Pons (tissue), 1 donor: ENCODE data around the gene GPC3.

Experiments used
- DNase-seq: peaks from one replicate; pipeline ENCODE4 v3.0.0-alpha.2; 2016; ENCODE audit warnings: low spot score

The GPC3 gene

DNA sequence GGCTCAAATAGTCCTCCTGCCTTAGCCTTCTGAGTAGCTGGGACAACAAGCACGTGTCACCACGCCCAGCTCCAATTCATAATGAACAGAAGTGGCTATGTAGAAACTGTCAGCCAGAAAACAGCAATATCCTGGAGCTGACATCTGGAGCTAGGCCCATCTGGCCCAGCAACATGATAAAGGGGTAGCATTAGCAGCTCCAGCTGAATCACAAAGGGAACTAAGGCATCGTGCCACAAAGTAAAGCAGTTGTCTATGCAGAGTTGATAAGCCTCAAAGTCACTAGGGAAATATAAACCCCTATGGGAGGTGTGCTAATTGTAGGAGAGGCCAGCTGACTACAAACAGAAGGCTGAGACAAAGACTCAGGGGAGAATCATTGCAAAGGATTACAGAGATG, 299.6 kb downstream of the GPC3 start:
- no peak for DNase-seq

DNA sequence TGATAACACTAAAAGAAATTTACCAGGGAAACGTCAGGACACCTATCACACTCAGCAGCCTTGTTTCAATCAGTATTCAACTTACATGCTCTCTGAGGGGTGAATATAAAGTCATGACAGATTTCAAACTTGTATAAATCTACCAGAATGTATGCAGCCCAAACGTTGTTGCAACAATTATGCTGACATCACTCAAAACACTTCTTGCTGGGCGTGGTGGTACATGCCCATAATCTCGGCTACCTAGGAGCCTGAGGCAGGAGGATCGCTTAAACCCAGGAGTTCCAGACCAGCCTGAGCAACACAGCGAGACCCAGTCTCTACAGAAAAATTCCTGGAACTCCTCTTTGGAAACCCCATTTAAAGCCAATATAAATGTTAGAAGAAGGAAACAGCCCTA, 303.5 kb downstream of the GPC3 start:
- no peak for DNase-seq

DNA sequence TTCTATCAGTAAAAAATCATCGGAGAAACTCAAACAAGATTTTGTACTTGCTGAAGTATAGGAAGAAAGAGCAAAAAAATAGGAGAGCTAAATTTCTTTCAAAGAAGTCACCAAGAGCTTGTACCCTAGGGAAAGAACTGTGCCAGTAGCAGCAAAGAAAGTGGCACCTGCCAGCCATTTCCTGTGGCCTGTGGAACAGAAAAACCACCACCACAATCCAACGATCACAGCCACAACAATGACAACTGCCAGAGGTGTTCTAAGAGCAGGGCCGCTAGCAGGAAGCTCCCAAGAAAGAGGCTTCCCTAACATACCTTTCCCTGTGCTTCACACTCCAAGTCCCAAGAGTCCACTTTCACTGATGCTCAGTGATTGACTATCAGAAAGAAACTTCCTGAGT, 304.0 kb downstream of the GPC3 start:
- no peak for DNase-seq

DNA sequence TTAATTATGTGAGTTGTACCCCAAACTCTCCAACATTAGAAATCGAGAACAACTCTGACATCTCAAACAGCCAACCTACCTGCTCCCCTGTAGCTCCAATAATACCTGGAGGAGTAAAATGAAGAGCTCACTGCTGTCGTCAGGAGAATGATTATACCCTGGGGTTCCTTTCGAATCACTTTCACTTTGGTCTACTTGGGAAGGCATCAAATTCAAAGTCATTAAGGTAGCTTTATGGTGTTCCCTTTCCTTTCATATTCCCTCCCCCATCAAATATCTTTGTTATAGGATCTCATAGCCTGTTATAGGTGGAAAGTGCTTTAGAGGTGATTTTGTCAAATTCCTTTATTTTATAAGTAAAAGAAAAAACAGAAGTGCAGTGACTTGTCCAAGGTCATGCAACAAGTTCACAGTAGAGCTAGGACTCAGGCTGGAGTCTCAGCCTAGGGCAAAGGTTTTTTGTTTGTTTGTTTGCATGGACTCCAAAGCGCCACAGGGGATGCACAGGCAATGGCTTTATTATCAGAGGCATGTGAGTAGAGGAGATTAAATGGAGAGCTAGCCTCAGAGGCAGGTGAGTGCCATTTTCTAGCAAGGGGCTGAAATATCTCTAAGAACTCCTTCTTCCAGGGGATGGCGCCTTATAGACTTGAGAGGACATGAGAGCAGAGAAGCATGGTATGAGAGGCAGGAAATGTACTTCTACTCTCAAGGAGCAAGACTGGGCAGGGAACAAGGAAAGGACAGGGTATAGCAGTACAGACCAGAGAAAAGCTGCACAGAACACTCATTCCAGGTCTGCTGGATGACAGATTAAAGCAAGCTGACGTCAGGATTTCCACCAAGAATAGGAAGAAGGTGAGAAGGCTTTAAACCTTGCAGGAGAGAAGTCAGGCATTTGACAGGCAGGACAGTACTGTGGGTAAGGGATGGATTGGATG, 308.0 kb downstream of the GPC3 start:
- no peak for DNase-seq

DNA sequence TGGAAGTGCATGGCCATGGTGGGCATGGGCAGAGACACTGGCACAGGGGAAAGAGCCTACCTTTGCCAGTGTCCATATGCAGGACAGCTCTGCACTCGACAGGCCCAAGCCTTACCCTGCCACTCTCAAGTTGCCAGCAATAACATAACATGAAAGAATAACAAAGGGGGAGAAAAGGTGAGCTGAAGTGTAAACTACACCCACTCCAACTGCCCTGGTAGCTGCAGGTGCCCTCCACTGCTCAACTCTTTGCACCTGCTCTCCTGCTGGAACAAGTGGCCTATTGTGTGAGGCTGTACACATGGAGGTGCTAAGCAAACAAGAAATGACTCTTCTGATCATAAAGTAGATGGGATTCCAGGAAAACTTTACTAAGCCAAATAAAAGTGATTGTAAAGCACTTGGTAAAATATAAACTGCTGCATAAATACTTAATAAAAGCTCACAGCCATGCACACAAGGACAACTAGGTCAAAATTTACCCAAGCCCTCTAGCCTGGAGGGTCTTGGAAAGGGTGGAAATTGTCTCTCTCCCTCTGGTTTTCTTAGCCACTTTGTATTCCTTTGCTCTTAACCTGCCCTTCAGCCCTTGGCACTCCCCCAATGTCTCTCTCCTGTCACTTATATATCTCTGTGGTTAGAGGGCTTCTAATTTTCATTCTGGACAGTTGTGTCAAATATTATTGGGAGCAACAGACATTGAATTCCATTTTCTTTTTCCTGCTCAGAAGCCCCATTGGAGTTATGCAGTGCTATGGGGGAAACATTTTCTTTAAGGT, 308.9 kb downstream of the GPC3 start:
- no peak for DNase-seq

DNA sequence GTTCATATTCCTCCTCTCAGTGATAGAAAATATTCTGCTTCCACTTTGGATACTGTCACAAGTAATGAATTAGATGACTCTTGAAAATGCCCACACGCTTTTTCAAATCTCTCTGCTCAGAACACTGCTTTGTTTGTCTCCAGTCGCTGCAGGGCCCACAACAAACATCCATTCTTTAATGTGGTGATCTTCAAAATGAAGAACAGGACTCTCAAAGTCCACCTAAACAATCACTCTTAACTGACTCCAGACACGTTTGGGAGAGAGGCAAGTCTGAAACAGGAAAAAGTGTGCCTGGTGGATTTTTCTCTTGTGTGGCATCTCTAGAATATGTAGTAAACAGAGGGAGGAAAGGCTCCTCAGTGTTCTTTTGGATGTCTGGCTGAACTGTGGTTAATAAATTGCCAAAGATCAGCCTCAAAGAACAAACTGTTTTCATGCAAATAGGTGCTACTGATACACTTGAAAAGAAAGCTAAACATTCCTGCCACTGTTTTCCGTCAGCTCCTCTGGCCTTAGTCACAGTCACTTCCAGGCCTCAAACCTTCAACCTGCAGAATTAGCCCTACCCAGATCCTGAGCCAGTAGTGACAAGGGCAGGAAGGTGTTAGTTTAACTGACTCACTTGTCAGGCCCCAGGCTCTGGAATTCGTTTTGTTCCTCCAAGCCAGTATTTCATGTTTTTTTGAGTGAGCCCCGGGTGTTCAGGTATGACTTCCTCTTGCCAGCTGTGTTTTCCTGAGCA, 310.5 kb downstream of the GPC3 start:
- peak; percentile 19 for DNase-seq

DNA sequence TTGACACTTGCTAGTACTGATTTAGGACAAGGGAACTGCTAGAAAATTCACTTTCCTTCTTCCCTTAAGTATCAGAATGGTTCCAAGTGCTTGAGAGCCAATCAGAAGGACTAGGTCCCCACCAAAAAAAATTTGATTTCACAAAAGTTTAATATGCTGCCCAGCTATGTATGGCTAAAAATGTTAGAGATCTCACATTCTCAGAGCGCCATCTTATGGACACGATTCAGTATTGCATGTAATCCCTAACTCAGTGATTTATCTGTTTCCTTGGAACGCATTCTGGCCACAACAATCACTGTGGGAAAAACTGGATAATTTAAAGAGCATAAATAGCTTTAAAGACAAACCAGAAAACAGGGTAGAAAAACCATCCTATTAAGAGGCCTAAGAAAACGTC, 315.0 kb downstream of the GPC3 start:
- DNase-seq = peak; percentile 39

DNA sequence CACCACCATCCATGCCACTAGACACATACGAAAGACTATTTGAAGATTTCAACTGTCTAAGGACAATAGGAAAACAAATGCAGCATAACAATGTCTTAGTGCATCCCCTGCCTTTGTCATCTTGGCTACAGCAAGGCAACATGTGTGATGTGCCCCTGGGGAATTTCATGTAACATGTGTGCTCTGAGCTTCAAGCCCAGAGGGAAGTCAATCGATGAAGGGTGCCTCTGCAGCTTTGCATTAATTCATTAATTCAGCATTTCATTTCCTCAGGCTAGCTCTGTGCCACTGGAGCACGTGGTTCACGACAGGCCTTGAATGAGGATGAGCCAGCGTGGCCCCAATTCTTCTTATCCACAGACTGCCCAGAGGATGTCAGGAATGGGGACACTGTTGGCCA, 316.2 kb downstream of the GPC3 start:
- DNase-seq = no peak

DNA sequence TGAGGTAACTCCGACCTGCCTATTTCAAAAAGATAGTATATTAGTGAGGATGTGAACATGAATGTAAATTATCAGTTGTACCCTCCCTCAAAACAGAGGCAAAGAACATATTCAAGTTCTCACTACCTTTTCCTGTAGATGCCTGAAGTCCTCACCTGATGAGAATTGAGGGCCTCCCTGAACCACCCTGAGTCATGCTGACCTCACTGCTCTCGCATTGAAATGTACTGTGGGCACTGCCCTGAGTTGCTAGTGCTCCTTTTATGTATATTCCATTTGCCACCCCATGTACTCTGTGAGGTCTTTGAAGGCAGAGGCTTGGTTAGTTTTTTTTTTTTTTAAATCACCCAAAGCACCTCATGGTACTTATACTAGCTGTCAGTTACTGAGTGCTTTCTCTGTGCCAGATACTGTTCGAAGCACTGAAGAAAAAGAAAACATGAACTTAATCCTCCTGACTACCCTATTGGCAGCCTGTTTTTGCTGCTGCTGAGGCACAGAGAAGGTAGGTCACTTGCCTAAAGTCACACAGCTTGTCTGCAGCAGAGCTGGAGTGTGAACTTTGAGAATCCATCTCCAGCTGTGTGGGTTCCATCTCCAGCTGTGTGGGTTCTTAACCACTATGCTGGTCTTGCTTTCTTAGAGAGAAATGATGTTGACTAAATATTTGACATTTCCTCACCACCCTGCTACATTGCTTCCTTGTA, 317.0 kb downstream of the GPC3 start:
- DNase-seq = no peak

DNA sequence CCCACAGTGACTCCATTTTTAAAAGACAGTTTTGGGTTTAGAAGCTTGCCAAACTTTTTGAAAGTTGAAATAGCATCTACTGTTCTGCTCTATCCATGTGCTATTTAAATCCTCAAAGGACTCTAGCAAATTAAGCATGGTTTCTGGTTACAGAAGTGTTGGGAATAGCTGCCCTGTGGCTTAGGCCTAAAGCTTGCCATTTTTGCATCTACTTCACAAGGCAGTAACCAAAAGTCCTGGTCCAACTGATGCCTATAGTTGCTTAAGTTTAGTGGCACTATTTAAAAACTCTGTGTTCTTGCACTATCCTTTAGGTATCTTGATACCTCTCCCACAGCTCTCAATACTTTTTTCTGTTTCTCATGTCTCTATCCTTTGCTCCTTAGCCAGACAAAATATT, 319.1 kb downstream of the GPC3 start:
- no peak for DNase-seq

DNA sequence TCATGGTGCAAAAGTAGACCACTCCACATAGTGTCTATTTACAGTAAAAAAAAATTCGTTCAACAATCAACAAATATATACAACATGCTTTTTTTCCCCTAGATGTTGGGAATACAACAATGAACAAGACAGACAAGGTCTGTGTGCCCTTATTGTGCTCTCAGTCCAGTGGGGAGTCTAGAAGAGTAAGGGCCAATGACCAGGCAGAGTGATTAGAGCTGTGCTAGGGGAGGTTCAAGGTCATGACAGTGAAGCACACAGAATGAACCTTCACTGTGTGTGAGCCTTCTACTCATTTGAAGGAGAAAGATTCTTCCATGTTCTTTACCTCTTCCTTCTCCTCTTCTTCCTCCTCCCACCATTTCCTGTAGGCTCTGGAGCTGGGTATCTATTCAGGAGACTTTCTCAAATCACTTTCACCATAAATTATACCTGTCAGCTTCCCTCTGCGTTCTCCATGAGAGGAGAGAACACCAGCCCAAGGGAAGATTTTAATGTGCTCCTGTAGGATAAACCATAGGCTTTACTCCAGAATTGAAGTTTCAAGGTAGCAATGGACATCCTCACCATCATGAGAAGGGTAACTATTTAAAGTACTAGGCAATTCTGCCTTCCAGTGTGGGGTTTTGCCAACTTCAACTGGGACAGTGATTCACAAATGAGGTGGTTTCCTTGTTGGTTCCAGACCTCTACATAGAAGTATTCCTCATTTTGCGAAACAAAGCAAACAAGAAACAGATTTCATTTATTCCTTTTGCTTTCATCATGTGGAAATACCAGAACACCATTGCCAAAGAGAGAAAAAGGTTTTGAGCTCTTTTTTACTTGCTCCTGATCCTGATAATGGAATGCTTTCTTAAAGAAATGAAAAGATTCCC, 323.2 kb downstream of the GPC3 start:
- no peak for DNase-seq

DNA sequence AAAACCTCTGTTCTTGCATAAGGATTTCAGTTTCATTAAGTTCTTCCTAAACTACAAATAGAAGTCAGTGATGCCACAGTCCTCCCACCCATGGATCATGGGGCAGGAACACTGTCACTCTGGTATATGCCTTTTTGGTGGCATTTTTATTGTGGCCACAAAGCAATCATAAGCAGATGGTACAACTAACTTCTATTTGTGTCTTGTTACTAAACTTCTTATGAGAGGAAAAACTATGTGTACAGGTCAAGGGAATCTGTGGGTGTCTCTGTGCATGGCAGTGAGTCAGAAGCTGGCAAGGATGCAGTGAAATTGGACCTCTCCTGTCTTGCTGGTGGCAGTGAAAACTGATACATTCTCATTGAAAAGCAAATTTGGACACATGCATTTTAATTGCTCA, 325.1 kb downstream of the GPC3 start:
- no peak for DNase-seq

DNA sequence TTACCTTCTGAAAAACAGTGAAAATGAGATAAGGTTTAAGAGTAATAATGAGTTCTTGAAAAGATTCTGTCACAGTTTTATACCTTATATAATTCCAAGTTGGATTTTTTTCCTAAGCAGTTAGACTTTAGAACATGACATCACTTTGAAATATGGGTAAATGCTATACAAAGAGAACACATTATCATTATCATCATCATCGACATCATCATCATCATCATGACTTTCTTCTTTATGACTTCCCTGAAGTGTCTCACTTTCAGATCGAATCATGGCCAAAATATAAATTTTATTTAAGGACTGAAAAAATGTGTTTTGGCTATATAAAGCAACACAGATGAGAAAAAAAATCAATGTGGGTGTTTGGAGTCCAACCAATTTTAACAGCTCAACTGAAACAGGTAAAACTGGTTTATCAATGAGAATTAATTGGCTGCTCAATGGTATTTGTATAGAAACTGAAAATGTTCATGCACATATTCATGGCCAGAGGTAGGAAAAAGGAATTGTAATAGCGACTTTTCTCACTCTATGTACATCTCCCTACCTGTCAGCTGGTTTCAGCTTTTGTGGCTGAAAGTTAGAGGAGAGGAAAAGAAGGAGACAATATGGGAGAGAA, 327.0 kb downstream of the GPC3 start:
- no peak for DNase-seq

DNA sequence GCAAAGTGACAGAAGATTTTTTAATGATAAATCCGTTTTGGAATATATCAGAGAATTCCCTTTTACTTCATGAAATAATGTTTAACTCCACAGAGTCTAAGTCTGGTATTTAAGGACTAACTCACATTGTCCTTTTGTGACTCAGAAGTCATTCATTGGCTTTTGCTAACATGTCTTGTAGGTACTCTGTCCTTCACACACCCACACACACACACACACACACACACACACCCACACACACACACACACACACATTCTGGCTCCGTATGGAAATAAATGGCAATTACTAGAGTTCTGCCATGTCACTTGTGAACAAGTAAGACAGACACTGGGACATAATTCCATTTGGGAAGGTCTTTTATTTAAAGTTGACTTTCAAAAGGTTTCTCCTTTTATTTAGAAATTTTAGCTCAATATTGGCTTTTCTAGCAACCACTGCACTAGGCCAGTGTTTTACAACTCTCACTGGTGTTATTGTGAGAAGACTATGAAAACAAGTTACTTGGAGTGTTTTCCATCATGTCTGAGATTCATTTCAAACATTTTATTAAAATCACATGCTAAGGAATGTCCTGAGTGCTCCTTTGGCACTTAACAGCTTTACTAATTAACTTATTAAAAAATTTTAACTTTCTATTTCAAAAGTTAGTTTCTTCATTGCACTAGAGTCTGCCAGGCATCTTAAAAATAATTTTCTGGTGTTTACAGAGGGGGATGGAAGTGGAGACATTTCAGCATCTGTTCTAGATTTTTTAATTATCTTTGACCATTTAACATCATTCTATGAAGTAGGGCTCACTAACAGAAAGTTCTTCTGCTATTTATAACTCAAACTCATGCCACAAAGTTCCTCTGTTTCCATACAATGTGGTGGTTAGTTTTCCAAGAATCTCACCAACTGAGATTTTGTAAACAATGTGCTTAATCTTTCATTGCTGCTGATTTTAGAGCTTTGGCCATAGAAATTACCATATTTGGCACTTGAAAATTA, 329.8 kb downstream of the GPC3 start:
- DNase-seq = no peak

DNA sequence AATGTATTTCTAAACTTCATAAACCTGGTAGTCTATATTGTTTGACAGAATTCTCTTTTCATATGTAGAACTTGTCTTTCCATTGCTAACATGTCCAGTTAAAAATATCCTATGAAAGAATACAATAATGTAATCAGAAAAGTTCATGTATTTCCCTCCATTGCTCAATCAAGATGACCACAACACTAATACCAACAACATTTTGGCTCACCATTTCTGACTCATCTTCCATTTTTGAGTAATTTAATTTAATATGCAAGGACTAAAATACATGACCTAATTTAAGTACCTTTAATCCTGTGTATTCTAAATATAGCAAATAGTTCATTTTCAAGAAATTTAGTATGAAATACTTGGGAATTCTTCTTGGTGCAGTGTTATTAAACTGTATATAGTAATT, 330.6 kb downstream of the GPC3 start:
- no peak for DNase-seq

DNA sequence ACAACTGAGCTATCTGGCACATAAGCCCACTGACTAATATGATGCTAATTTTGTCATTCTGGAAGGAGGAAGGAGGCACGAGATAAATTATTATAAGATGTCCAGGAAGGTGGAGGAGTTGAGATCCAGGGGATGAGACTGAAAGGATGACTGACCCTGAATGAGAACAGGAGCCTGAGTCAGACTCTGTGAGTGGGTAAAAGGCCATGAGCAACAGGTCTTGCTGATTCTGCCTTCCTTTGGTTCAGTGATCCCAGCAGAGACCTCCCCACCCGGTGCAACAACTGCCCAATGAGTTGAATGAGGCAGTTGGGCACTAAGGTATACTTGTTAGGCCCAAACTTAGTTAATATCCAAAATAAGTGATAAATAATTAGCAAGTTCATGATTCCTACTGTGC, 332.0 kb downstream of the GPC3 start:
- DNase-seq = no peak

DNA sequence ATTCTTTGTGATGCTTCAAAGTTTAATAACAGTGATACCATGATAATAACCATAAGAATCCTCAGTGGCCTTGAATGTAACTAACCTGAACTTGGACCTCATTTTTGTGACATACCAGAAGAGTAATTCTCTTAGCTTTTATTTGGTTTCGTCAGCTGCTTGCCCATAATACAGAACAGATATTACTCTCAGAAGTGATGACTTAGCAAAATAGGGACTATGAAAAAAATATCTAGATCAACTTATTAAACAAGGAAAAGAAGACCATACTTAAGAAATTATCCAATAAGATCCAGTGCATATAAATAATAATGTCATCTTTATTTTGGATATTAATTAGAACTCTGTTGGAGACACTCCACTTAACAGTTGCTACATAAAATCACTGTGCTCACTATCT, 333.2 kb downstream of the GPC3 start:
- DNase-seq = no peak

DNA sequence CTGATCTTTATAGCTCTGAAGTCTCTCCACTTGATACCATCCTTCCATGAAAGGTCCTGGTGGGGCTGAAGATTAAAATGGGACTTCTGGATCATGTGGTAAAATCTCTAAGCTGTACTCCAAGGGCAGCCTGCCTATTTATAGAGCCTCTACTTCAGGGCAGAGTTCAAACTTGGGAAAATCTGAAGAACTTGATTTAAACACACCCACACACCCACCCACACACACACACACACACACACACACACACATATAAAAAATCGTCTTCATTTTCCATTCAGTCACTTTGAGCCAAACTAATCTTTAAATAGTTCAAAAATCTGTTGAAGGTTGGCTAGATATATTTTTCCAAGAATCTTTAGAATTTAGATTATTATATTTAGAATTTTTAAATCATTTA, 335.2 kb downstream of the GPC3 start:
- DNase-seq = no peak

DNA sequence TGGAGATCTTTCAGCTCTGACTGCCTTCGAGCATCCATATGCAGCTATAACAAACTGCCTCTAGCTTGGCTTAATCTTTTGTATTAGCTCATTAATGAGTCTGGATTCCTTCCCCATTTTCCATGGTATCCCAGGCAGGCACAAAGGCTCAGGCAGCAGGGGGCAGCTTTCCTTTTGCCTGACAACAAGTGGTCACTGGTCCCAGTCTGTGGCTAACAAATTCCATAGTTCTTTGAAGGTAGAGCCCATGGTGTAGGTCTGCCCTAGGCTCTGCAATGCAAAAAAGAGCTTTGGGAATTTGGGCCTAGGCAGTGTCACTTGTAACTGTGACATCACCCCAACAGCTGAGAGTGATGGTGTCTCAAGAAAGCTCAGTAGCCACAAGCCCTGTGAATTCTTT, 335.7 kb downstream of the GPC3 start:
- DNase-seq = no peak
